Naive thymus-derived CD8-positive, alpha-beta T cell (primary cell): ENCODE measurements around the gene PHLDA1. TPM values are rescaled to one million over a fixed set of nuclear protein-coding genes. Genes with fewer than 3 reads are reported as not detected.

Source experiments
- ATAC-seq, 2 donors: fragments of 150-1000 bp; cut with Tn5 transposase in 1 of 2; sonication (Bioruptor Pico), chemical (Tn5 transposase) in 1 of 2; 1 replicate in 1 of 2; 2 replicates in 1 of 2; pipeline ENCODE4 v1.10.0; 2021; ENCODE audit warnings: mild to moderate bottlenecking in 2 of 2, moderate library complexity in 2 of 2
- POLR2A ChIA-PET: fragments of 350-600 bp; sonication (Branson Sonifier 250); formaldehyde crosslinking; loops from one replicate; lab custom pipeline; 2021; ENCODE audit warnings: antibody characterized with exemption; lab: Charles Lee
- DNase-seq, 10 donors: peaks; one replicate each; pipeline versions ENCODE4 v3.0.0 to v3.0.0-alpha.2; 2020 to 2022
- H3K27ac Mint-ChIP-seq, 10 donors: one replicate each; pipeline ENCODE4 v1.8.0; 2020 to 2022; ENCODE audit warnings: mild to moderate bottlenecking in 10 of 10, mixed read lengths in 10 of 10, moderate library complexity in 4 of 10, inconsistent platforms in 1 of 10
- H3K27me3 Mint-ChIP-seq, 5 donors: one replicate each; pipeline ENCODE4 v1.8.0; 2021 to 2022; ENCODE audit warnings: mixed read lengths in 5 of 5
- H3K36me3 Mint-ChIP-seq, 3 donors: one replicate each; pipeline ENCODE4 v1.8.0; 2020 to 2022; ENCODE audit warnings: mixed read lengths in 3 of 3, mild to moderate bottlenecking in 2 of 3, inconsistent platforms in 1 of 3
- H3K4me1 Mint-ChIP-seq, 4 donors: one replicate each; pipeline ENCODE4 v1.8.0; 2021 to 2022; ENCODE audit warnings: mixed read lengths in 4 of 4
- H3K4me3 Mint-ChIP-seq, 10 donors: one replicate each; pipeline ENCODE4 v1.8.0; 2020 to 2022; ENCODE audit warnings: mild to moderate bottlenecking in 10 of 10, mixed read lengths in 10 of 10, moderate library complexity in 6 of 10, inconsistent platforms in 1 of 10
- H3K9me3 Mint-ChIP-seq, 9 donors: one replicate each; pipeline ENCODE4 v1.8.0; 2020 to 2022; ENCODE audit warnings: mixed read lengths in 9 of 9, mild to moderate bottlenecking in 3 of 9, inconsistent platforms in 1 of 9, moderate library complexity in 1 of 9
- polyA plus RNA-seq, 3 donors: library from polyadenylated mRNA; unstranded; fragments of 300-500 nt; fragmentation: Illumina TruSeq; gene quantifications; one replicate each; pipeline ENCODE4 v1.2.3, GENCODE V29; 2021
- total RNA-seq, 8 experiments: library from RNA in 2 of 8; stranded (reverse) in 2 of 8; gene quantifications; one replicate each; pipeline ENCODE4 v1.2.3 and lab custom pipeline; 2021 to 2026

Gene PHLDA1
- total and polyA plus RNA-seq, 5 experiments from 2014 or later = 0.04 to 1.2 (median 0.13) TPM

DNA sequence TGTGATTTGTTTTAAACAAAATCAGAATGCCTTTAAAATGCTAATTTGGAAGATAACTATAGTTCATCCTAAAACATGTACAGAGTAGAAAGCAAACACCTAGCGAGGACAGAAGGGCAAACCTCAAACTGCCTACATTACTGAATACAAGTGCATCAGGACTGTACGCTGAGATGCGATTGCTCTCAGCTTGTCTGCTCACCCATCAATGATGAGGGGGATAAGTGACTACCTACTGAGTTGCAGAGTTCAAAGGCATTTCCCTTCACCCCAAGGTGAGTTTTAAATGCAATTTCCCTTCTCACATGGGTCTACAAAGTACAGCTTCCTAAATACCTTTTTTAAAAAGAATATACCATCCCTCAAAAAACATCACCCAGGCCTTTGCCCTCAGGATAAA lies 52.9 kb downstream of the PHLDA1 start:
- H3K27ac Mint-ChIP-seq = peak overlapping the region in 8 of 10 donors; percentile 3 to 91 (median 45)
- H3K27me3 Mint-ChIP-seq = no peaks in the 10 kb centered on the region
- DNase-seq (no peak), ATAC-seq (peak in 1 of 2 donors; percentile 17)
- peaks cover 10 to 54% (median 24%) of the 10 kb centered on the region in 4 donors for H3K4me1 Mint-ChIP-seq
- POLR2A ChIA-PET = no interaction called here
- no peaks in the 10 kb centered on the region for H3K9me3 Mint-ChIP-seq
- H3K36me3 Mint-ChIP-seq = no peaks in the 10 kb centered on the region
- H3K4me3 Mint-ChIP-seq = peak overlapping the region in 4 of 10 donors; percentile 9 to 79 (median 48)

DNA sequence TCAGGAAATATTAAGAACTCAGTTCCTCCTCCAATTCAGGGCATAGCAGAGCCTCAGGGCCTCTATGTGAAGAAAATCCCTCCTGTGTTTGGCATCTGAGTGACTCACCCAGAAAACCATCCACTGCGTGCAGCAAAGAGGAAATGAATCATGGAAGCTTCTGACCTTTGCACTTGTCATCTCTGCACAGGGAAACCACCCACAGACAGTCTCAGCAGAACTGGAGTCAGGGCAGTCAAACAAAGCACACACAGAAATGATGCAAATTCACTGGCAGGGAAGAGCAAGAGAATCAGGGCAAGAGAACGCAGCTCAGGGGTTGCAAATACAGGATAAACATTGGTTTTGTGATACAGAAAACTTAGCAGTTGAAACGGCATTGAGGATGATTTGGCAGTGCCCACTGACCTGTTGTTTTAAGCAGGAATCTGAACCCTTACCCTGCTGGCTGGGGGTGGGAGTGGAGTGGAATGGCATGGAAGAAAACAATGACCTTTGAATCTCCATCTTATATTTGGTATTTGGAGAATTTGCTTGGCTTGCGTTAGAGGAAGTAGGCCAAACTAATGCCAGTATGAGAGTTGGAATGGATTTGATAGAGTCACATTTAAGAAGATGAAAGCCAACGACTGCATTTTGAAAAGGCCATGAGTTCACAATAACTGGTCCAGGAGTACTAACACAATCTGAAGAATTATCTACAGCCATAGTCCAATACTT lies 53.5 kb downstream of the PHLDA1 start:
- H3K4me1 Mint-ChIP-seq = peaks cover 10 to 50% (median 22%) of the 10 kb centered on the region in 4 donors
- no peaks in the 10 kb centered on the region for H3K9me3 Mint-ChIP-seq
- peak; percentile 95 for ATAC-seq
- no peaks in the 10 kb centered on the region for H3K36me3 Mint-ChIP-seq
- POLR2A ChIA-PET = interaction anchor here (0.6 kb wide), 1 partner anchor 66 kb away, joined by 7 read pairs; no protein-coding TSS in a partner anchor
- peak overlapping the region; percentile 0 to 91 (median 40) for H3K27ac Mint-ChIP-seq
- peak overlapping the region in 6 of 10 donors; percentile 5 to 79 (median 26) for H3K4me3 Mint-ChIP-seq
- peak in 9 of 10 donors; percentile 19 to 80 (median 37) for DNase-seq
- no peaks in the 10 kb centered on the region for H3K27me3 Mint-ChIP-seq

DNA sequence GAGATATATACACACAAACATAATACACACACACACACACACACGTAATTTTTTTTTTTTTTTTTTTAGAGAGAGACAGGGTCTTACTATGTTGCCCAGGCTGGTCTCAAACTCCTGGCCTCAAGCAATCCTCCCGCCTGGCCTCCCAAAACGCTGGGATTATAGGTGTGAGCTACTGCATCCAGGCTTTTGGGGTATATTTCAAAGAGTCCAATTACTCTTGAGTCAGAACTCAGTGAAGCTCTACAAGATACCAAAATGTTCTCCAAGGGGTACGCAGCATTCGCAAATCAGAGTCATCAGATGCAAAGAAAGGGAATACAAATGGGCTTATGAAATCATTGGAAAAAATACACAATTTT lies 54.0 kb downstream of the PHLDA1 start:
- H3K4me1 Mint-ChIP-seq = peaks cover 10 to 50% (median 22%) of the 10 kb centered on the region in 4 donors
- H3K4me3 Mint-ChIP-seq = peak overlapping the region in 3 of 10 donors; percentile 14 to 79 (median 78)
- H3K36me3 Mint-ChIP-seq = no peaks in the 10 kb centered on the region
- DNase-seq = no peak
- H3K27me3 Mint-ChIP-seq = no peaks in the 10 kb centered on the region
- POLR2A ChIA-PET = interaction anchor here (0.6 kb wide), 1 partner anchor 67 kb away, joined by 7 read pairs; no protein-coding TSS in a partner anchor
- peak in 1 of 2 donors; percentile 30 for ATAC-seq
- peak overlapping the region in 9 of 10 donors; percentile 3 to 91 (median 41) for H3K27ac Mint-ChIP-seq
- H3K9me3 Mint-ChIP-seq = no peaks in the 10 kb centered on the region

DNA sequence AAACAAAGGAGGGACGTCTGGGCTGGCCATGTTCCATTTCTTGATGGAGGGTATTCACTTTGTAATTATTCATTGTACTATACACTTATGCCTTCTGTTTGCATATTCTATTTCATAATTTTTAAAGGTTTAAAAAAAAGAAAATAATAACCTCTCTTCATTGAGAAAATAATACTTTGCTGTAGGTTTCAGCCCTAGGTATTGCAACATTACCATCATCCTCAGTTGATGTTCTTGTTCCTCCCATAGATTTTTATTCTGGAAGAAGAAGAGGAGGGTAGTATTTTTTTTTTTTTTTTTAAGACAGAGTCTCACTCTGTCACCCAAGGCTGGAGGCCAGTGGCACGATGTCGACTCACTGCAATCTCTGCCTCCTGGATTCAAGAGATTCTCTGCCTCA lies 54.7 kb downstream of the PHLDA1 start:
- H3K4me3 Mint-ChIP-seq = no peak overlapping the region
- no peaks in the 10 kb centered on the region for H3K9me3 Mint-ChIP-seq
- DNase-seq (no peak), ATAC-seq (no peak)
- H3K4me1 Mint-ChIP-seq = peaks cover 10 to 47% (median 22%) of the 10 kb centered on the region in 4 donors
- H3K27ac Mint-ChIP-seq = peak overlapping the region in 2 of 10 donors; percentile 18 to 91
- no peaks in the 10 kb centered on the region for H3K27me3 Mint-ChIP-seq
- H3K36me3 Mint-ChIP-seq = no peaks in the 10 kb centered on the region
- POLR2A ChIA-PET = no interaction called here

- POLR2A ChIA-PET = no interaction called here
- no peak for DNase-seq
- no peaks in the 10 kb centered on the region for H3K36me3 Mint-ChIP-seq
- no peaks in the 10 kb centered on the region for H3K9me3 Mint-ChIP-seq
- H3K4me3 Mint-ChIP-seq = no peak overlapping the region
- no peaks in the 10 kb centered on the region for H3K27me3 Mint-ChIP-seq
- peaks cover 10 to 45% (median 22%) of the 10 kb centered on the region in 4 donors for H3K4me1 Mint-ChIP-seq
- peak overlapping the region in 2 of 10 donors; percentile 70 to 77 for H3K27ac Mint-ChIP-seq
- no peak for ATAC-seq
Measured at GRCh38 chr12:75976113-75976512, 55.5 kb downstream of the PHLDA1 start.

- Mint-ChIP-seq H3K27me3 (no peaks in the 10 kb centered on the region), H3K27ac (peak overlapping the region in 1 of 10 donors; percentile 70), H3K4me1 (peaks cover 10 to 45% (median 22%) of the 10 kb centered on the region in 4 donors), H3K4me3 (no peak overlapping the region), H3K36me3 (no peaks in the 10 kb centered on the region), H3K9me3 (no peaks in the 10 kb centered on the region)
- DNase-seq = no peak
- POLR2A ChIA-PET = no interaction called here
- no peak for ATAC-seq
Measured at GRCh38 chr12:75975702-75976101, 55.9 kb downstream of the PHLDA1 start.

Other genes with a start within 250 kb of the PHLDA1 start
- 100 to 1,000 TPM; 772 to 820 TPM for gene NAP1L1, start 52.9 kb upstream of the PHLDA1 start, total RNA-seq
- gene NAP1L1, start 52.9 kb upstream of the PHLDA1 start, polyA plus RNA-seq = 100 to 1,000 TPM; 199 to 224 (median 210) TPM